Thyroid gland (tissue), 4 donors: ENCODE measurements around the gene TTLL8. TPM values are rescaled to one million over a fixed set of nuclear protein-coding genes. Genes with fewer than 3 reads are reported as not detected.

Source experiments
- DNase-seq, 2 donors: peaks; one replicate each; pipeline ENCODE4 v3.0.0-alpha.2; 2019
- H3K27ac ChIP-seq, 3 donors: fragments of 200-600 bp; sonication (generic); 1 replicate in 2 of 3; 2 replicates in 1 of 3; pipeline ENCODE4 v1.5.1; 2016 to 2019; ENCODE audit warnings: mild to moderate bottlenecking in 1 of 3, moderate library complexity in 1 of 3
- H3K27me3 ChIP-seq: fragments of 200-600 bp; sonication (generic); one replicate; pipeline ENCODE4 v1.5.1; 2019
- H3K36me3 ChIP-seq, 2 donors: fragments of 200-600 bp; sonication (generic); one replicate each; pipeline ENCODE4 v1.5.1; 2016 to 2019
- H3K4me1 ChIP-seq, 2 donors: fragments of 200-600 bp; sonication (generic); one replicate each; pipeline ENCODE4 v1.5.1; 2017 to 2019
- H3K4me3 ChIP-seq, 3 donors: fragments of 200-600 bp; sonication (generic); replicated peaks in 1 of 3; 1 replicate in 2 of 3; 2 replicates in 1 of 3; pipeline ENCODE4 v1.5.1; 2016; ENCODE audit warnings: mild to moderate bottlenecking in 1 of 3
- H3K9me3 ChIP-seq: fragments of 200-600 bp; sonication (generic); one replicate; pipeline ENCODE4 v1.5.1; 2017
- CTCF ChIP-seq, 6 experiments: fragments of 200-600 bp in 3 of 6; fragments of 450-650 bp in 3 of 6; sonication (generic) in 3 of 6; IDR thresholded peaks; one replicate each; pipeline ENCODE4 v1.5.1; 2016 to 2019; ENCODE audit warnings: antibody characterized with exemption in 6 of 6, mild to moderate bottlenecking in 2 of 6, inconsistent platforms in 1 of 6, moderate library complexity in 1 of 6
- POLR2A ChIP-seq, 2 donors: fragments of 450-650 bp; IDR thresholded peaks; one replicate each; pipeline ENCODE4 v1.6.1; 2017; ENCODE audit warnings: antibody characterized with exemption in 2 of 2, mild to moderate bottlenecking in 2 of 2, moderate library complexity in 1 of 2
- WGBS, 2 donors: methylation state at CpG; one replicate each; pipeline ENCODE4 v1.1.5; 2017; 5-methylcytosine and 5-hydroxymethylcytosine counted together
- intact Hi-C: fragments of 100-400 bp; cut with DNase I; formaldehyde crosslinking; loops from one replicate; pipeline ENCODE4 v1.15.1; 2023
- total RNA-seq, 4 donors: library from RNA; depleted of rRNA; stranded (reverse); fragments of >200 nt; gene quantifications; one replicate each; pipeline ENCODE4 v1.2.3, GENCODE V29; 2016

Gene TTLL8
- total RNA-seq, 4 donors from 2014 or later, result not detected

GRCh38 chr22:50061141-50061823 lies 3.2 kb upstream of the TTLL8 start:
- no peaks in the 10 kb centered on the region for H3K27me3 ChIP-seq
- no peak overlapping the region for H3K27ac ChIP-seq
- no peak overlapping the region for H3K4me3 ChIP-seq
- 60 to 76% methylated on average over 14 to 18 of the region's 27 CpGs for WGBS, 2 donors
- intact Hi-C loops, result no loop called here
- no peak for TF ChIP-seq CTCF (IDR thresholded peaks at IDR 0.05)
- no peak for DNase-seq
- no peaks in the 10 kb centered on the region for H3K36me3 ChIP-seq
- no peaks in the 10 kb centered on the region for H3K9me3 ChIP-seq
- peaks cover 12 to 16% of the 10 kb centered on the region in 2 donors for H3K4me1 ChIP-seq

GRCh38 chr22:50060441-50061140 lies 2.5 kb upstream of the TTLL8 start:
- Histone ChIP-seq H3K4me1 (peaks cover 12 to 16% of the 10 kb centered on the region in 2 donors), H3K9me3 (no peaks in the 10 kb centered on the region), H3K27me3 (no peaks in the 10 kb centered on the region), H3K4me3 (no peak overlapping the region), H3K27ac (no peak overlapping the region), H3K36me3 (no peaks in the 10 kb centered on the region)
- intact Hi-C loops, result no loop called here
- DNase-seq, result peak; percentile 11 to 16
- 45 to 66% methylated on average over 16 to 19 of the region's 28 CpGs for WGBS, 2 donors
- TF ChIP-seq CTCF (IDR thresholded peaks at IDR 0.05) (no peak), POLR2A (IDR thresholded peaks at IDR 0.05) (no peak)

DNA sequence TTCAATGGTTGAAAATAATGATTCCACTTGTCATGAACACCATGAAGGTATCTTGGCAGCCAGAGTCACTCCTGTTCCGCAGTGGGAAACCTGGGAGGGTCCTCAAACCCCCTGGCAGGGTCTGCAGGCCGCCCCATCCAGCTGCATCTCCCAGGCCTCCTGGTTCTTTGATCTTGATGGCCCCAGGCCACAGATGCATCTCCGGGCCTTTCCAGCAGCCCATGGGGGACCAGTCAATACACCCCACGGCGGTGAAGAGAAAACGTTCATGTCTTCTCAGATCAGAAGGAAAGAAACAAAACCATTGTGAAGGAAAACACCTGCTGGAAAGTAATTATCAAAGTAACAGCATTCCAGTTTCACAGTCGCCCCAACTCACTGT lies 1.8 kb upstream of the TTLL8 start:
- no peak for DNase-seq
- TF ChIP-seq POLR2A (IDR thresholded peaks at IDR 0.05), result no peak
- TF ChIP-seq CTCF (IDR thresholded peaks at IDR 0.05), result no peak
- Histone ChIP-seq H3K36me3 (no peaks in the 10 kb centered on the region), H3K9me3 (no peaks in the 10 kb centered on the region), H3K27ac (no peak overlapping the region), H3K4me3 (peak overlapping the region in 1 of 3 donors; percentile 23), H3K4me1 (peaks cover 12 to 16% of the 10 kb centered on the region in 2 donors), H3K27me3 (no peaks in the 10 kb centered on the region)
- WGBS, 2 donors, result 89 to 92% methylated on average over 7 of the region's 7 CpGs
- intact Hi-C loops, result no loop called here

DNA sequence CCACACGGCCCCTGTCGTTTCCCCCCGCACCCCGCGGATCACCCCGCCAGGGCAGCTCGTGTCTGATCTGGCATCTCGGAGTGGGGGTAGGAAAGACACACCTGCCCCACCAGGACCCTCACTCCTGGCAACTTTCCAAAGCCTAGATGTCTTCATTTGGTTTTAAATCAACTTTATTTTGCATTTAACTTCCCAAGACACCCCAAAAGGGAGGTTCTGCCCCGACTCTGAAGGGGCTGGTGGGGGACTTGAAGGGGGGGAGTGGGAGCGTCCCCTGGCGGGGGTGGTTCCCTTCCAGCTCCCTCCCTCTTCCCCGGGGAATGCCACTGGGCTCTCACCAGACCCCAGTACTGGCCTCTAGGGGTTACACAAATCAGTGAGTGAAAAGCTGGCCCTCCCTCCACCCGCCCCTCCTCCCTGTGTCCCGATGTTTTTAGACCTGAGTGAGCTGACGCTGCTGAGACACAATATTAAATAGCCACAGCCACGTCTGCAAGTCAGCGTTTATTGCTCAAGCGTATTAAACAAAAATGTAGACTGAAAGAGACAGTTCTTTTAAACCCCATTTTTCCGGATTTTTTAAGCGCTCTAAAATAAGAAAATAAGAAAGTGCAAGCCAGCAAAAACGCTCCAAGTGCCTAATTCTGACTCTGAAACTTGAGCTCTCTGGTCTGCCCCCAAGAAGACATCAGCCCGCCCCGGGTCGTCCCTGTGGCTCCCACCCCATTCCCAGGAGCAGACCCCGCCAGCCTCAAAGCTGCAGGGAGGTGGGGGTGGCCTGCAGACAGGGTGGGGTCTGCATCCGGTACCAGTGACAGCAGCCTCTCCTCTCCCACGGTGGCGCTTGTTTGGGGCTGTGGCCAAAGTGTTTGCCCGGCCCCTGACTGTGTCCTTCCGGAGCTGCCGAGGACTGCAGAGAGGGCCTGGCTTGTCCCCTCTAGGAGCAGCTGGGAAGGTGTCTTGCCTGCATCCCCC lies 1.1 kb upstream of the TTLL8 start:
- DNase-seq, result peak; percentile 24 to 25
- Histone ChIP-seq H3K9me3 (no peaks in the 10 kb centered on the region), H3K4me3 (peak overlapping the region in 1 of 3 donors; percentile 23), H3K27ac (no peak overlapping the region), H3K27me3 (no peaks in the 10 kb centered on the region), H3K36me3 (no peaks in the 10 kb centered on the region), H3K4me1 (peaks cover 12 to 16% of the 10 kb centered on the region in 2 donors)
- WGBS, 2 donors, result 19 to 21% methylated on average over 23 to 28 of the region's 31 CpGs
- TF ChIP-seq CTCF (IDR thresholded peaks at IDR 0.05), result peak in 1 of 6 experiments; percentile 12
- no peak for TF ChIP-seq POLR2A (IDR thresholded peaks at IDR 0.05)
- intact Hi-C loops, result no loop called here
